ENCODE data around the gene TXN2. TPM values are rescaled to one million over a fixed set of nuclear protein-coding genes. Genes with fewer than 3 reads are reported as not detected.
"Not testable (repeated sequence)": the region's sequence is repeated elsewhere in the genome, so short reads cannot be mapped to it uniquely, and the experiment has no call there.

Gene TXN2
- total RNA-seq, 1 donor, result 17.4 TPM

DNA sequence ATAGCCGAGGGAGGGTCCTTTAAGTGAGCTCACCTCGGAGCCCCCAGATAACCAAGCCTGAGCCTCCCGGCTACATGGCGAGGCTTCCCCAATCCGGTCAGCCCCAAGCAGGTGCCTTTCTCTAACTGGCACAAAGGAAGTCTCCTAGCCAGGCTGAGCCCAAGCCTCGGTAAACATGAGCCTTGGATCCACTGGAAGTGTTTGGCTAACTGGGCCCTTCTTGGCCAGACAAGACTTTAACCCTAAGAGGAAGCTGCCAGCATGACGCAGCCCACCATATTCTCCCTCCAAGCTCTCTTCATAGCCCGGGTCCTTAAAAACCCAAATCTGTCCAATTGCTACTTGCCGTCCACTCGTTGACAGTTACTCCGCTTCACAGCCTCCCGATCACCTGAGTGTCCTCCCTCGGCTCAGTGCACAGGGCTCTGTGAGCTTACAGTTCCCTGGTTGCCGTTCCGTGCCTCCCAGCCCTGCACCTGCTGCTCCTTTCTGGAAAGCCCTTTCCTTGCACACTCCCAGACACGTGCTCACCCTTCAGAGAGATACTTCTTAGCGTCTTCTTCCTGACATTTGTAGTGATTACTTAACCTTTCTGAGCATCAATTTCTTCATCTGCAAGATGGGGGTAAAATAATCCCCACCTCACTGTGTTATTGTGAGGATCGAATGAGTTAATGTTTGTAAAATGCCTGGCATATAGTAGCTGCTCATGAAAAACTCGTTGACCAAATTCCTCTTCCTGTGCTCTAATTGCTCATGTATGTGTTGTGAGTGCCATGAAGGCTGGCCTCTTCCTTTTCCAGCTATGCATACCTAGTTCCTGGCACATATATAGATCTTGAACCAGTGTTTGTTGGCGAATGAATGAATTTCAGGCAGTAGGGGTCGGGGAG is 25.6 kb downstream of the TXN2 start:
- peak overlapping the region; percentile 56 for H2AFZ ChIP-seq (ENCODE audit: low read length)
- peak overlapping the region; percentile 69 for H3K4me3 ChIP-seq (ENCODE audit: insufficient read depth, low read length)
- peak overlapping the region; percentile 41 for H3K27ac ChIP-seq (ENCODE audit: low read depth, low read length)

DNA sequence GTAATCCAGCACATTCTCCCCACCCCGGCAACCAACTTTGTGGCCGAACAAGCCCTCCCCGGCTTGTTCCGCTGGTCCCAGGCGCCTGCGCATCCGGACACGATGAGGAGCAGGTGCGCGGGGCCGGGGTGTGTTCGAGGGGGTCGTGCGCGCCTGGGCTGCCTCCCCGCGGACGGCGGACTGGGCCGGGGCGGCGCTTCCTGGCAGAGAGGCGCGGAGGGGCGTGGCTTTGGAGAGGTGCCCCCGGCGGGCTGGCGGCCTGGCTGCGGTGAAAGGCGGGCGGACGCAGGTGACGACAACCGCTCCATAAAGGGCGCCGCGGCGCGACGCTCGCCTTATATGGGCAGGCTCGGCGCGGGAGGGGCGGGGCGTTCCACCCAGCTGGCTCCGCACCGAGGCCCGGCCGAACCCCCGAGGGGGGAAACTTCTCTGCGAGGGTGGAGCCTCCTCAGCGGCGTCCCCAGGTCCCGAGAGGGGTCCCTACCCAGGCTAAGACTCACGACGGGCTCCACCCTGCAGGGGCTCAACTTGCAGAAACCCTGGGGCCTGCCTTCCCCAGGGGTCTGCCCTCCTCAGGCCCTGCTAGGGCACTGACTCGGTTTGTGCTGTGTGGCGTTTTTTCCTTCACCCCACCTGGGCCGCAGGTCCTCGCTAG is 26.4 kb downstream of the TXN2 start:
- peaks cover 20% of the 10 kb centered on the region for H3K4me1 ChIP-seq (ENCODE audit: insufficient read depth, low read length)
- H3K9me3 ChIP-seq (ENCODE audit: low read depth, low read length), result no peaks in the 10 kb centered on the region
- no peaks in the 10 kb centered on the region for H4K20me1 ChIP-seq (ENCODE audit: insufficient read depth, low read length)
- H3K36me3 ChIP-seq (ENCODE audit: insufficient read depth, low read length), result no peaks in the 10 kb centered on the region
- peak overlapping the region; percentile 72 for H3K4me2 ChIP-seq (ENCODE audit: insufficient read depth, low read length)
- DNase-seq (ENCODE audit: insufficient read length, low spot score, missing footprints), result peak; percentile 97
- no peaks in the 10 kb centered on the region for H3K79me2 ChIP-seq (ENCODE audit: insufficient read depth, low read length)
- peak overlapping the region; percentile 70 for H2AFZ ChIP-seq (ENCODE audit: low read length)
- TF ChIP-seq, protein P1, sequence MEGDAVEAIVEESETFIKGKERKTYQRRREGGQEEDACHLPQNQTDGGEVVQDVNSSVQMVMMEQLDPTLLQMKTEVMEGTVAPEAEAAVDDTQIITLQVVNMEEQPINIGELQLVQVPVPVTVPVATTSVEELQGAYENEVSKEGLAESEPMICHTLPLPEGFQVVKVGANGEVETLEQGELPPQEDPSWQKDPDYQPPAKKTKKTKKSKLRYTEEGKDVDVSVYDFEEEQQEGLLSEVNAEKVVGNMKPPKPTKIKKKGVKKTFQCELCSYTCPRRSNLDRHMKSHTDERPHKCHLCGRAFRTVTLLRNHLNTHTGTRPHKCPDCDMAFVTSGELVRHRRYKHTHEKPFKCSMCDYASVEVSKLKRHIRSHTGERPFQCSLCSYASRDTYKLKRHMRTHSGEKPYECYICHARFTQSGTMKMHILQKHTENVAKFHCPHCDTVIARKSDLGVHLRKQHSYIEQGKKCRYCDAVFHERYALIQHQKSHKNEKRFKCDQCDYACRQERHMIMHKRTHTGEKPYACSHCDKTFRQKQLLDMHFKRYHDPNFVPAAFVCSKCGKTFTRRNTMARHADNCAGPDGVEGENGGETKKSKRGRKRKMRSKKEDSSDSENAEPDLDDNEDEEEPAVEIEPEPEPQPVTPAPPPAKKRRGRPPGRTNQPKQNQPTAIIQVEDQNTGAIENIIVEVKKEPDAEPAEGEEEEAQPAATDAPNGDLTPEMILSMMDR (IDR thresholded peaks at IDR 0.05; ENCODE audit: extremely low read depth, low read depth, low read length), result no peak
- no peaks in the 10 kb centered on the region for H3K27me3 ChIP-seq (ENCODE audit: insufficient read depth, low read length)
- H3K4me3 ChIP-seq (ENCODE audit: insufficient read depth, low read length), result peak overlapping the region; percentile 69
- peak overlapping the region; percentile 41 for H3K27ac ChIP-seq (ENCODE audit: low read depth, low read length)

More for the DNA sequence above, 25.6 kb downstream of the TXN2 start:
- H3K4me1 ChIP-seq (ENCODE audit: insufficient read depth, low read length), result peaks cover 20% of the 10 kb centered on the region
- no peaks in the 10 kb centered on the region for H3K9me3 ChIP-seq (ENCODE audit: low read depth, low read length)
- no peaks in the 10 kb centered on the region for H3K36me3 ChIP-seq (ENCODE audit: insufficient read depth, low read length)
- peak; percentile 19 for DNase-seq (ENCODE audit: insufficient read length, low spot score, missing footprints)
- H3K79me2 ChIP-seq (ENCODE audit: insufficient read depth, low read length), result no peaks in the 10 kb centered on the region
- H3K4me2 ChIP-seq (ENCODE audit: insufficient read depth, low read length), result peak overlapping the region; percentile 72
- TF ChIP-seq, protein P1 (IDR thresholded peaks at IDR 0.05; ENCODE audit: extremely low read depth, low read depth, low read length), result no peak
- no peaks in the 10 kb centered on the region for H3K27me3 ChIP-seq (ENCODE audit: insufficient read depth, low read length)
- no peaks in the 10 kb centered on the region for H4K20me1 ChIP-seq (ENCODE audit: insufficient read depth, low read length)

DNA sequence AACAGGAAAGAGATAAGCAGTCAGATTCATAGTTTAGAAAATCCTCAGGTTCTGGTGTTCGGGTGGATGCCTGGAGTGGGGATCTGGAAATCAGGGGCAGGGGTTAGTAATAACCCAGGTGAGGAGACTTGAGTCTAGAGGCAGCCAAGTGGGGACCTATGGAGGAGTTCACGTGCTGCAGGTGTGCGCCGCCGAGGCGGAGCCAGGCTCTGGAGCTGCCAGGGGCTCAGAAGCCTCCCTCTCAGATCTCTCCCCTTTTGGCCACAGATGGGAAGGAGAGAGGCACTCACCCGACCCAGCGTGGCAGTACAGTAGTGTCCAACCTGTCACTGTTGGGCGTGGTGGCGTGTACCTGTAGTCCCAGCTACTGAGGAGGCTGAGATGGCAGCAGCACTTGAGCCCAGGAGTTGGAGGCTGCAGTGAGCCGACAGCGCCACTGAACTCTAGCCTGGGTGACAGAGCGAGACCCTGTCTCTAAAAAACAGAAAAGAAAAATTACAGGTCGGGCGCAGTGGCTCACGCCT is 27.5 kb downstream of the TXN2 start:
- no peak overlapping the region for H2AFZ ChIP-seq (ENCODE audit: low read length)
- H3K36me3 ChIP-seq (ENCODE audit: insufficient read depth, low read length), result no peaks in the 10 kb centered on the region
- H3K4me3 ChIP-seq (ENCODE audit: insufficient read depth, low read length), result no peak overlapping the region
- DNase-seq (ENCODE audit: insufficient read length, low spot score, missing footprints), result no peak
- H3K4me1 ChIP-seq (ENCODE audit: insufficient read depth, low read length), result peaks cover 20% of the 10 kb centered on the region
- H3K9me3 ChIP-seq (ENCODE audit: low read depth, low read length), result no peaks in the 10 kb centered on the region
- H3K27ac ChIP-seq (ENCODE audit: low read depth, low read length), result no peak overlapping the region
- H4K20me1 ChIP-seq (ENCODE audit: insufficient read depth, low read length), result no peaks in the 10 kb centered on the region
- no peaks in the 10 kb centered on the region for H3K79me2 ChIP-seq (ENCODE audit: insufficient read depth, low read length)
- TF ChIP-seq, protein P1 (IDR thresholded peaks at IDR 0.05; ENCODE audit: extremely low read depth, low read depth, low read length), result no peak
- H3K4me2 ChIP-seq (ENCODE audit: insufficient read depth, low read length), result no peak overlapping the region
- no peaks in the 10 kb centered on the region for H3K27me3 ChIP-seq (ENCODE audit: insufficient read depth, low read length)

DNA sequence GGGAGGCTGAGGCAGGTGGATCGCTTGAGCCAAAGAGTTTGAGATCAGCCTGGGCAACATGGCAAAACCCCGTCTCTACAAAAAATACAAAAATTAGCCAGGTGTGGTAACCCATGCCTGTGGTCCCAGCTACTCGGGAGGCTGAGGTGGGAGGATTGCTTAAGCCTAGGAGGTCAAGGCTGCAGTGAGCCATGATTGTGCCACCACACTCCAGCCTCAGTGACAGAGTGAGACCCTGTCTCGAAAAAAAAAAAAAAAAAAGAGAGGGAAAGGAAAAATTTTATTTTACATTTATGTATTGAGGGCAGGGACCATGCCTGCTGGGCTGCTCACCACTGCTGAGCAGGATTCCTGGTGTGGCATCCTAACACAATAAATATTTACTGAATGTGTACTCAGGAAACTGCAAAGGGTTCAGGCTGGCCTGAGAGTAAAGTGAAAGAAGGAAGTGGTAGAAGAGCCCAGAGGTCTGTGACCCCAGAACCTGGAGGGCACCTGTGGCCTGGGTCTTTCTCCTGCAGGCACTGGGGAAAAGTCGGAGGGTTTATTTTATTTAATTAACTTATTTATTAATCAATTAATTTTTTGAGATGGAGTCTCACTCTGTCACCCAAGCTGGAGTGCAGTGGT is 28.3 kb downstream of the TXN2 start:
- not testable (repeated sequence) for H3K4me2 ChIP-seq (ENCODE audit: insufficient read depth, low read length); H4K20me1 ChIP-seq (ENCODE audit: insufficient read depth, low read length); H3K4me3 ChIP-seq (ENCODE audit: insufficient read depth, low read length); H3K9me3 ChIP-seq (ENCODE audit: low read depth, low read length); H3K36me3 ChIP-seq (ENCODE audit: insufficient read depth, low read length); H3K27ac ChIP-seq (ENCODE audit: low read depth, low read length); H3K27me3 ChIP-seq (ENCODE audit: insufficient read depth, low read length); H3K79me2 ChIP-seq (ENCODE audit: insufficient read depth, low read length); H2AFZ ChIP-seq (ENCODE audit: low read length); DNase-seq (ENCODE audit: insufficient read length, low spot score, missing footprints)
- peaks cover 14% of the 10 kb centered on the region for H3K4me1 ChIP-seq (ENCODE audit: insufficient read depth, low read length)

All from osteoblast (primary cell).